Measurements from ENCODE around the gene RRAD. TPM values are rescaled to one million over a fixed set of nuclear protein-coding genes. Genes with fewer than 3 reads are reported as not detected.
"Not testable (repeated sequence)": the region's sequence is repeated elsewhere in the genome, so short reads cannot be mapped to it uniquely, and the experiment has no call there.

Gene RRAD
- 75.0 and 130 TPM in 2 replicates for total RNA-seq

- no peak for TF ChIP-seq CTCF (IDR thresholded peaks at IDR 0.05; ENCODE audit: insufficient read depth, low read length, severe bottlenecking)
- FAIRE-seq (no peak), DNase-seq (ENCODE audit: low read depth) (no peak)
- Histone ChIP-seq H3K4me3 (ENCODE audit: low read depth, low read length) (peak within 1 kb of the TSS; percentile 34), H3K27me3 (ENCODE audit: control insufficient read depth, insufficient read depth, low read length) (no peaks in the 10 kb centered on the region), H3K36me3 (ENCODE audit: control insufficient read depth, insufficient read depth, low read length) (no peaks in the 10 kb centered on the region)
Measured at GRCh38 chr16:66925322-66925840, at the start of gene RRAD. TSS of gene RRAD (minus strand) at chr16:66925535. CDS start at chr16:66925179, 356 bp downstream.

- FAIRE-seq; H3K4me3 ChIP-seq (ENCODE audit: low read depth, low read length); H3K36me3 ChIP-seq (ENCODE audit: control insufficient read depth, insufficient read depth, low read length); H3K27me3 ChIP-seq (ENCODE audit: control insufficient read depth, insufficient read depth, low read length); DNase-seq (ENCODE audit: low read depth): not testable (repeated sequence)
Measured at GRCh38 chr16:66974932-66975246, 49.6 kb upstream of the RRAD start.

- H3K36me3 ChIP-seq (ENCODE audit: control insufficient read depth, insufficient read depth, low read length); DNase-seq (ENCODE audit: low read depth); FAIRE-seq; H3K4me3 ChIP-seq (ENCODE audit: low read depth, low read length); H3K27me3 ChIP-seq (ENCODE audit: control insufficient read depth, insufficient read depth, low read length): not testable (repeated sequence)
Measured at GRCh38 chr16:66974156-66974931, 49.0 kb upstream of the RRAD start.

GRCh38 chr16:66973716-66974115 lies 48.4 kb upstream of the RRAD start:
- FAIRE-seq (no peak), DNase-seq (ENCODE audit: low read depth) (no peak)
- H3K36me3 ChIP-seq (ENCODE audit: control insufficient read depth, insufficient read depth, low read length) = no peaks in the 10 kb centered on the region
- TF ChIP-seq CTCF (IDR thresholded peaks at IDR 0.05; ENCODE audit: insufficient read depth, low read length, severe bottlenecking) = no peak
- no peak overlapping the region for H3K4me3 ChIP-seq (ENCODE audit: low read depth, low read length)
- no peaks in the 10 kb centered on the region for H3K27me3 ChIP-seq (ENCODE audit: control insufficient read depth, insufficient read depth, low read length)

- H3K4me3 ChIP-seq (ENCODE audit: low read depth, low read length) = no peak overlapping the region
- no peak for FAIRE-seq
- no peaks in the 10 kb centered on the region for H3K27me3 ChIP-seq (ENCODE audit: control insufficient read depth, insufficient read depth, low read length)
- TF ChIP-seq CTCF (IDR thresholded peaks at IDR 0.05; ENCODE audit: insufficient read depth, low read length, severe bottlenecking) = no peak
- no peak for DNase-seq (ENCODE audit: low read depth)
- no peaks in the 10 kb centered on the region for H3K36me3 ChIP-seq (ENCODE audit: control insufficient read depth, insufficient read depth, low read length)
Measured at GRCh38 chr16:66972983-66973382, 47.6 kb upstream of the RRAD start.

- no peaks in the 10 kb centered on the region for H3K27me3 ChIP-seq (ENCODE audit: control insufficient read depth, insufficient read depth, low read length)
Measured at GRCh38 chr16:66970775-66971720, 45.7 kb upstream of the RRAD start.

More at GRCh38 chr16:66970775-66971720, 45.7 kb upstream of the RRAD start:
- FAIRE-seq = peak; percentile 7
- Histone ChIP-seq H3K4me3 (ENCODE audit: low read depth, low read length) (no peak overlapping the region), H3K36me3 (ENCODE audit: control insufficient read depth, insufficient read depth, low read length) (no peaks in the 10 kb centered on the region)
- no peak for TF ChIP-seq CTCF (IDR thresholded peaks at IDR 0.05; ENCODE audit: insufficient read depth, low read length, severe bottlenecking)
- peak; percentile 35 for DNase-seq (ENCODE audit: low read depth)
